Panc1 (cell line): ENCODE measurements around the gene NMRK2. TPM values are rescaled to one million over a fixed set of nuclear protein-coding genes. Genes with fewer than 3 reads are reported as not detected.

Experiments
- ATAC-seq: fragments of 200-7000 bp; cut with Tn5 transposase; 2 replicates; pipeline ENCODE4 v1.9.1; 2020; ENCODE audit warnings: mild to moderate bottlenecking, moderate library complexity
- BruUV-seq: library from RNA; stranded (reverse); fragments of 400-500 nt; replicated peaks from 2 replicates; lab custom pipeline; 2021; lab: Mats Ljungman, UMichigan
- CTCF ChIA-PET: fragments of 300-600 bp; sonication (Branson Sonifier 250); formaldehyde crosslinking; loops from one replicate; lab custom pipeline; 2022; ENCODE audit warnings: antibody characterized with exemption; lab: Charles Lee
- POLR2A ChIA-PET: fragments of 300-600 bp; sonication (Branson Sonifier 250); formaldehyde crosslinking; loops from one replicate; lab custom pipeline; 2022; ENCODE audit warnings: antibody characterized with exemption; lab: Charles Lee
- DNase-seq: peaks from one replicate; pipeline ENCODE4 v3.0.0-alpha.2; 2010; ENCODE audit warnings: low read depth, low spot score
- H3K27ac ChIP-seq: 2 replicates; pipeline ENCODE4 v1.5.1; 2011; ENCODE audit warnings: mild to moderate bottlenecking, low read length, inconsistent platforms
- H3K27me3 ChIP-seq: fragments of 200-500 bp; sonication (Bioruptor generic); 2 replicates; pipeline ENCODE4 v1.6.0; 2014; ENCODE audit warnings: low read length, inconsistent platforms; ENCODE audit not compliant: control insufficient read depth, insufficient read depth
- H3K36me3 ChIP-seq: fragments of 200-500 bp; sonication (Bioruptor generic); 2 replicates; pipeline ENCODE4 v1.5.1; 2014; ENCODE audit warnings: inconsistent platforms, mild to moderate bottlenecking, low read length, moderate library complexity; ENCODE audit not compliant: control insufficient read depth, insufficient read depth
- H3K4me1 ChIP-seq: 2 replicates; pipeline ENCODE4 v1.5.1; 2011; ENCODE audit warnings: inconsistent platforms, mild to moderate bottlenecking, low read length, moderate library complexity; ENCODE audit not compliant: control insufficient read depth, insufficient read depth
- H3K4me3 ChIP-seq, 2 experiments: 2 replicates each; pipeline ENCODE4 v1.5.1; 2011 to 2012; ENCODE audit warnings: low read depth in 2 of 2, low read length in 2 of 2, mild to moderate bottlenecking in 2 of 2, inconsistent platforms in 1 of 2, moderate library complexity in 1 of 2
- H3K9me3 ChIP-seq: fragments of 200-500 bp; sonication (Bioruptor generic); 2 replicates; pipeline ENCODE4 v1.5.1; 2014; ENCODE audit warnings: low read depth, mild to moderate bottlenecking, inconsistent platforms, low read length, moderate library complexity; ENCODE audit not compliant: control insufficient read depth, insufficient read depth
- CTCF ChIP-seq: fragments of 450-650 bp; IDR thresholded peaks from 2 replicates; pipeline ENCODE4 v1.5.1; 2017; ENCODE audit warnings: mild to moderate bottlenecking
- POLR2AphosphoS5 ChIP-seq: IDR thresholded peaks from 2 replicates; pipeline ENCODE4 v1.6.1; 2012; ENCODE audit warnings: mild to moderate bottlenecking, low read depth, low read length, moderate library complexity
- REST ChIP-seq, 2 experiments: IDR thresholded peaks; 2 replicates each; pipeline ENCODE4 v1.6.1; 2011 to 2012; ENCODE audit warnings: low read depth in 2 of 2, control low read depth in 1 of 2, low read length in 1 of 2, mild to moderate bottlenecking in 1 of 2, moderate library complexity in 1 of 2; ENCODE audit not compliant: insufficient read depth in 1 of 2
- SIN3A ChIP-seq: IDR thresholded peaks from 2 replicates; pipeline ENCODE4 v1.6.1; 2012; ENCODE audit warnings: low read depth, mild to moderate bottlenecking, low read length, moderate library complexity, borderline replicate concordance; ENCODE audit not compliant: insufficient read depth
- TCF7L2 ChIP-seq: IDR thresholded peaks from 2 replicates; pipeline ENCODE4 v1.6.1; 2011; ENCODE audit warnings: mild to moderate bottlenecking, low read depth, low read length, inconsistent platforms
- in situ Hi-C: cut with HindIII; loops from 2 replicates; pipeline ENCODE4 v1.10.0; 2016; ENCODE audit warnings: low sequenced_read_pairs, low pct_unique_long_range_greater_than_20kb
- intact Hi-C: fragments of 100-400 bp; cut with micrococcal nuclease; formaldehyde crosslinking; loops from one replicate; pipeline ENCODE4 v1.10.0; 2022; ENCODE audit not compliant: unreplicated experiment
- total RNA-seq: library from RNA; stranded (reverse); gene quantifications from one replicate; pipeline ENCODE4 v1.2.1, GENCODE V29; 2021; ENCODE audit not compliant: unreplicated experiment

NMRK2 gene
- total RNA-seq, 1 experiment from 2014 or later: 0.21 TPM

DNA sequence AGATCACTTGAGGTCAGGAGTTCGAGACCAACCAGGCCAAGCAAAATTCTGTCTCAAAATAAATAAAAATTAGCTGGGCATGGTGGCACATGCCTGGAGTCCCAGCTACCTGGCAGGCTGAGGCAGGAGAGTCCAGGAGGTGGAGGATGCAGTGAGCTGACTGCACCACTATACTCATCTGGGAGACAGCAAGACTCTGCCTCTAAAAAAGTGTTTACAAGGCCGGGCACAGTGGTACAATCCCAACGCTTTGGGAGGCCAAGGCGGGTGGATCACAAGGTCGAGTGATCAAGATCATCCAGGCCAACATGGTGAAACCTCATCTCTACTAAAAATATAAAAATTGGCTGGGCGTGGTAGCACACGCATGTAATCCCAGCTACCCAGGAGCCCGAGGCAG lies 42.3 kb downstream of the NMRK2 start:
- H3K4me1 ChIP-seq: no peaks in the 10 kb centered on the region
- H3K36me3 ChIP-seq: peaks cover 10% of the 10 kb centered on the region
- H3K4me3 ChIP-seq: no peak overlapping the region
- no peaks in the 10 kb centered on the region for H3K27me3 ChIP-seq
- ChIA-PET CTCF (no interaction called here), POLR2A (no interaction called here)
- in situ Hi-C loops: no loop called here
- no peak for DNase-seq
- no peak for TF ChIP-seq CTCF
- TF ChIP-seq SIN3A: no peak
- TF ChIP-seq REST (IDR thresholded peaks at IDR 0.05; ENCODE audit: insufficient read depth in 1 of 2, low read depth in 2 of 2, low read length in 1 of 2): no peak
- TF ChIP-seq TCF7L2: no peak
- no peak for TF ChIP-seq POLR2AphosphoS5
- no peak for ATAC-seq
- intact Hi-C loops: no loop called here
- no TSS peak for BruUV-seq
- no peak overlapping the region for H3K27ac ChIP-seq
- no peaks in the 10 kb centered on the region for H3K9me3 ChIP-seq

- CTCF ChIA-PET: no interaction called here
- Histone ChIP-seq H3K27me3 (no peaks in the 10 kb centered on the region), H3K4me1 (no peaks in the 10 kb centered on the region), H3K9me3 (no peaks in the 10 kb centered on the region), H3K27ac (no peak overlapping the region), H3K4me3 (no peak overlapping the region), H3K36me3 (peaks cover 15% of the 10 kb centered on the region)
- intact Hi-C loops: no loop called here
- POLR2A ChIA-PET: interaction anchor here (0.7 kb wide), 1 partner anchor 278 kb away, joined by 9 read pairs; no protein-coding TSS in a partner anchor
- no TSS peak for BruUV-seq
- TF ChIP-seq CTCF (no peak), POLR2AphosphoS5 (no peak), REST (IDR thresholded peaks at IDR 0.05; ENCODE audit: insufficient read depth in 1 of 2, low read depth in 2 of 2, low read length in 1 of 2) (no peak), TCF7L2 (no peak), SIN3A (no peak)
- in situ Hi-C loops: no loop called here
- no peak for ATAC-seq
- DNase-seq: no peak
Observed at GRCh38 chr19:3975637-3976087, 42.8 kb downstream of the NMRK2 start.
